Ishikawa (cell line): ENCODE measurements around the gene KYAT1.

Experiments used
- CEBPB ChIP-seq: IDR thresholded peaks from 2 replicates; pipeline ENCODE4 v1.6.1; 2012
- CREB1 ChIP-seq: IDR thresholded peaks from 2 replicates; pipeline ENCODE4 v1.6.1; 2012; ENCODE audit warnings: low read depth
- EGR1 ChIP-seq: IDR thresholded peaks from 2 replicates; pipeline ENCODE4 v1.6.1; 2012
- EP300 ChIP-seq: IDR thresholded peaks from 2 replicates; pipeline ENCODE4 v1.6.1; 2012; ENCODE audit warnings: borderline replicate concordance
- FOXM1 ChIP-seq: IDR thresholded peaks from 2 replicates; pipeline ENCODE4 v1.6.1; 2012; ENCODE audit warnings: low read depth, borderline replicate concordance
- NFIC ChIP-seq: IDR thresholded peaks from 2 replicates; pipeline ENCODE4 v1.6.1; 2012
- RAD21 ChIP-seq: IDR thresholded peaks from 2 replicates; pipeline ENCODE4 v1.6.1; 2012; ENCODE audit warnings: low read depth
- TAF1 ChIP-seq: IDR thresholded peaks from 2 replicates; pipeline ENCODE4 v1.6.1; 2012; ENCODE audit warnings: low read depth, mild to moderate bottlenecking
- TEAD4 ChIP-seq: IDR thresholded peaks from 2 replicates; pipeline ENCODE4 v1.6.1; 2012
- YY1 ChIP-seq: IDR thresholded peaks from 2 replicates; pipeline ENCODE4 v1.6.1; 2012; ENCODE audit warnings: low read depth
- ZBTB7A ChIP-seq: IDR thresholded peaks from 2 replicates; pipeline ENCODE4 v1.6.1; 2012; ENCODE audit warnings: low read depth
- TF ChIP-seq, protein P1 (sequence below): IDR thresholded peaks from 2 replicates; pipeline ENCODE4 v1.6.1; 2012
- TF ChIP-seq, protein P2 (sequence below): IDR thresholded peaks from 2 replicates; pipeline ENCODE4 v1.6.1; 2012
- TF ChIP-seq, protein P3 (sequence below): IDR thresholded peaks from 2 replicates; pipeline ENCODE4 v1.6.1; 2012; ENCODE audit warnings: low read depth, mild to moderate bottlenecking

DNA sequence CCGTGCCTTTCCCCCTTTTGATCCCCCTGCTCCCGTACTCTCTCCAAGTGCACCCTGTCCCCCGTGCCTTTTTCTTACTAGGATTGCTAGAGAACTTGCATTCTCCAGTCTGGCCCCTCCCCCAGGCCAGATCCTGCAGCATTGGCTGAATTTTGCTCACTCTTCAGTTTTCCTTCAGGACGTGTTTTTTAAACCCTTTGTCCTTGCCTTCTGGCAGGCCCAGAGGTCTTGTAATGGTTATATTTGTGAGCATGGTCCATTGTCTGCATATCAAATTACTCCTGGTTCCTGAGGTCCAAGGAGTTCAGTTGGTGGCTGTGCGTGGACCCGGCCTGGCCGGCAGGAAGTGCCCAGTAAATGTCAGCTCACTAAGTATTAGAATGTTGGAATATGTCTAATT, 94.1 kb downstream of the KYAT1 start:
- TF ChIP-seq RAD21, result no peak
- TF ChIP-seq CEBPB, result no peak
- no peak for TF ChIP-seq NFIC
- TF ChIP-seq EP300, result no peak
- TF ChIP-seq CREB1, result no peak
- no peak for TF ChIP-seq YY1
- TF ChIP-seq, protein P1, sequence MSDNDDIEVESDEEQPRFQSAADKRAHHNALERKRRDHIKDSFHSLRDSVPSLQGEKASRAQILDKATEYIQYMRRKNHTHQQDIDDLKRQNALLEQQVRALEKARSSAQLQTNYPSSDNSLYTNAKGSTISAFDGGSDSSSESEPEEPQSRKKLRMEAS, result no peak
- TF ChIP-seq, protein P2, sequence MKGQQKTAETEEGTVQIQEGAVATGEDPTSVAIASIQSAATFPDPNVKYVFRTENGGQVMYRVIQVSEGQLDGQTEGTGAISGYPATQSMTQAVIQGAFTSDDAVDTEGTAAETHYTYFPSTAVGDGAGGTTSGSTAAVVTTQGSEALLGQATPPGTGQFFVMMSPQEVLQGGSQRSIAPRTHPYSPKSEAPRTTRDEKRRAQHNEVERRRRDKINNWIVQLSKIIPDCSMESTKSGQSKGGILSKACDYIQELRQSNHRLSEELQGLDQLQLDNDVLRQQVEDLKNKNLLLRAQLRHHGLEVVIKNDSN, result no peak
- no peak for TF ChIP-seq EGR1
- TF ChIP-seq ZBTB7A, result no peak
- TF ChIP-seq TEAD4, result no peak
- TF ChIP-seq, protein P3, sequence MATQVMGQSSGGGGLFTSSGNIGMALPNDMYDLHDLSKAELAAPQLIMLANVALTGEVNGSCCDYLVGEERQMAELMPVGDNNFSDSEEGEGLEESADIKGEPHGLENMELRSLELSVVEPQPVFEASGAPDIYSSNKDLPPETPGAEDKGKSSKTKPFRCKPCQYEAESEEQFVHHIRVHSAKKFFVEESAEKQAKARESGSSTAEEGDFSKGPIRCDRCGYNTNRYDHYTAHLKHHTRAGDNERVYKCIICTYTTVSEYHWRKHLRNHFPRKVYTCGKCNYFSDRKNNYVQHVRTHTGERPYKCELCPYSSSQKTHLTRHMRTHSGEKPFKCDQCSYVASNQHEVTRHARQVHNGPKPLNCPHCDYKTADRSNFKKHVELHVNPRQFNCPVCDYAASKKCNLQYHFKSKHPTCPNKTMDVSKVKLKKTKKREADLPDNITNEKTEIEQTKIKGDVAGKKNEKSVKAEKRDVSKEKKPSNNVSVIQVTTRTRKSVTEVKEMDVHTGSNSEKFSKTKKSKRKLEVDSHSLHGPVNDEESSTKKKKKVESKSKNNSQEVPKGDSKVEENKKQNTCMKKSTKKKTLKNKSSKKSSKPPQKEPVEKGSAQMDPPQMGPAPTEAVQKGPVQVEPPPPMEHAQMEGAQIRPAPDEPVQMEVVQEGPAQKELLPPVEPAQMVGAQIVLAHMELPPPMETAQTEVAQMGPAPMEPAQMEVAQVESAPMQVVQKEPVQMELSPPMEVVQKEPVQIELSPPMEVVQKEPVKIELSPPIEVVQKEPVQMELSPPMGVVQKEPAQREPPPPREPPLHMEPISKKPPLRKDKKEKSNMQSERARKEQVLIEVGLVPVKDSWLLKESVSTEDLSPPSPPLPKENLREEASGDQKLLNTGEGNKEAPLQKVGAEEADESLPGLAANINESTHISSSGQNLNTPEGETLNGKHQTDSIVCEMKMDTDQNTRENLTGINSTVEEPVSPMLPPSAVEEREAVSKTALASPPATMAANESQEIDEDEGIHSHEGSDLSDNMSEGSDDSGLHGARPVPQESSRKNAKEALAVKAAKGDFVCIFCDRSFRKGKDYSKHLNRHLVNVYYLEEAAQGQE, result no peak
- no peak for TF ChIP-seq FOXM1
- TF ChIP-seq TAF1, result no peak
